Effector CD4-positive, alpha-beta T cell (primary cell): ENCODE results near the gene GPC2.
"Not testable (repeated sequence)": the region's sequence is repeated elsewhere in the genome, so short reads cannot be mapped to it uniquely, and the experiment has no call there.

Source experiments
- DNase-seq: peaks from one replicate; pipeline ENCODE4 v3.0.0-alpha.2; 2020

Gene GPC2

DNA sequence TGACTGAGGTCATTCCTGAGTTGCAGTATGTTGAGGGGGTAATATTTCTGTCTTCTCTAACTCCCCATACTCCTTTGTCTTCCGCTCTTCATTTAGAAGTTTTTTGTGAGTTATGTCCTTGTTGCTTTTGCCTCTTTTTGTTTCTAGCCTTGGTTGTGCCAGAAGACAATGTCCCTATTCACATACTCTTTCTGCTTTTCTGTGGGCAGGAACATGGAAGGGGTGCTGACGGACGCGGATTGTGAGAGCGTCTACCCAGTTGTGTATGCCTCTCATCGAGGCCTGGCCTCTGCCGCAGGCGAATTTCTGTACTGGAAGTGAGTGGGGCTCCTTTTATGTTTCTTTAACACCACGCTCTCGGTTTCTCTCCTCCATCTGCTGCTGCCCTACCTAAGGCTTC lies 21.1 kb upstream of the GPC2 start:
- no peak for DNase-seq

- DNase-seq: not testable (repeated sequence)
Observed at GRCh38 chr7:100195901-100196322, 18.7 kb upstream of the GPC2 start.

GRCh38 chr7:100195222-100195621 lies 18.0 kb upstream of the GPC2 start:
- DNase-seq: no peak

DNA sequence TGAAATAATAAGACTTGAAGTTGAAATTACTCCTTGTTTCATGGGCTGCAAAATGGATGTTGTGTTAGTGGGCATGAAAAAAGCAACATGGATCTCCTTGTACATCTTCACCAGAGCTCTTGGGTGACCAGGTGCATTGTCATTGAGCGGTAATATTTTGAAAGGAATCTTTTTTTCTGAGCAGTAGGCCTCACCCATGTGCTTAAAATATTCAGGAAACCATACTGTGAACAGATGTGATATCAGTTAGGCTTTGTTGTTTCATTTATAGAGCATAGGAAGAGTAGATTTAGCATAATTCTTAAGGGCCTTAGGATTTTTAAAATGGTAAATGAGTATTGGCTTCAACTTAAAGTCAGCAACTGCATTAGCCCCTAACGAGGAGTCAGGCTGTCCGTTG lies 15.8 kb upstream of the GPC2 start:
- DNase-seq: no peak

- not testable (repeated sequence) for DNase-seq
Observed at GRCh38 chr7:100192281-100192862, 15.2 kb upstream of the GPC2 start.

DNA sequence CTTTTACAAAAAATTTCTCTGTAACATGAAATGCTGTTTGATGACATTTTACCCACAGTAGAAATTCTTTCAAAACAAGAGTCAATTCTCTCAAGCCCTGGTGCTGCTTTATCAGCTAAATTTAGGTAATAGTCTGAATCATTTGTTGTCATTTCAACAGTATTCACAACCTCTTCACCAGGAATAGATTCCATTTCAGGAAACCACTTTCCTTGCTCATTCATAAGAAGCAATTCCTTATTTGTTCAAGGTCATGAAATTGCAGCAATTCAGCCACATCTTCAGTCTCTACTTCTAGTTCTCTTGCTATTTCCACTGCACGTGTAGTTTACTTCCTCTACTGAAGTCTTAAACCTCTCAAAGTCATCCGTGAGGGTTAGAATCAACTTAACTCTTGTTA lies 14.6 kb upstream of the GPC2 start:
- no peak for DNase-seq

GRCh38 chr7:100190048-100190711 lies 13.0 kb upstream of the GPC2 start:
- no peak for DNase-seq

GRCh38 chr7:100189061-100189460 lies 11.9 kb upstream of the GPC2 start:
- DNase-seq: no peak

GRCh38 chr7:100185726-100186125 lies 8.5 kb upstream of the GPC2 start:
- no peak for DNase-seq

- not testable (repeated sequence) for DNase-seq
Observed at GRCh38 chr7:100183090-100183489, 5.9 kb upstream of the GPC2 start.

DNA sequence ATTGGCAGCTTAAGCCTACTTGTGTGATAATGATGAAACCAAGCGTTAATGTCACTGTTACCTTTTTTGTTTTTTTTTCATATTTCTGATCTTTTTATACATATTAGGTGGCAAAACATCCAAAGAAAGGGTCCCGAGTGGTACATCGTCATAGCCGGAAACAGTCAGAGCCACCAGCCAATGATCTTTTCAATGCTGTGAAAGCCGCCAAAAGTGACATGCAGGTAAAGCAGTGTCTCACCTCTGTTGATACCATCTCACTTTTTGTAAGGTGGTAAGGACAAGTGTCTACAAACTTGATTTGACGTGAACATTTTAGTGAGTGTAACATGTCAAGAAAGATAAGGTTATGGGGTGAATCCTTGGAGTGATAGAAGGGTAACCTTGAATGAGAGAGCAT lies 5.4 kb upstream of the GPC2 start:
- not testable (repeated sequence) for DNase-seq

- DNase-seq: not testable (repeated sequence)
Observed at GRCh38 chr7:100180084-100180483, 2.9 kb upstream of the GPC2 start.

DNA sequence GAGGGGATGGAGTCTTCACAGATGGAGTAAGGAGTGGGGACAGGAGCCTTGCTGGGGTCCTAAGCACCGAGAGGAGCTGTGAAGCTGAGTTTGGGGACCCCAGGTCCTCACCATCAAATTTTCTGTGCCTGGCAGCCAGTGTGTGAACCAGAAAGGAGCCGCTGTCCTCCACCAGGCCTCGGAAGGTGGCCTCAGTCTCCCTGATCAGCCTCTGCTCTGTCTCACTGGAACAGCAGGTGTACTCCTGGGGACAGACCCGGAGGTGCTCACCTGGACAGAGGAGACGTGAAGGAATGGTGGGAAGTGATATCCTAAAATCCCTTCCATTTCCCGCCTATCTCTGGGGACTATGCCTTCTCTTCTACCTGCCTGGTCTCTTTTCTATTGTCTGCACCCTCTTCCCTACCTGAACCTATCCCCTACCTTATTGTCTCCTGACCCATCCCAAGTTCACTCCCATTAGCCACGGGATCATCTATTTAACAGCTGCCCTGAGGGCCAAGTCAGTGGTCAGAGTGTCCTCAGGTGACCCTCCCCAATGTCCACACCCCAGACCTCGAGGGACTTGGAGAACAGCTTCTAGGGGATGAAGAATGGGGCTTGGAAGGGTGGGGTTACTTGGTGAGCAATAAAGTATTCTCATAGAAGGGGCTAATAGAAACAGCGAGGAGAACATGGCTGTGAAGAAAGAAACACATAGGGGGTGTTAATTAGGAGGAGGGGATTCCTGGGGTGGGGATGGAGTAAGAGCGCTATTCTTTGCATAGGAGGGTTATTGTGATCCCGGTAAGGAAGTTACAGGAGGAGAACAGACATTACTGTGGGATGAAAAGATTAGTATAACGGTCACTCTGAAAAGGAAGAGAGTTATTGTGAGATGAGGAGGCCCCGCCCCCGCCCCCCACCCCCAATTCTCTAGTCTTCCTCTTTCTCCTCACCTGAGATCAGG lies 811 bp downstream of the GPC2 start:
- DNase-seq: no peak

DNA sequence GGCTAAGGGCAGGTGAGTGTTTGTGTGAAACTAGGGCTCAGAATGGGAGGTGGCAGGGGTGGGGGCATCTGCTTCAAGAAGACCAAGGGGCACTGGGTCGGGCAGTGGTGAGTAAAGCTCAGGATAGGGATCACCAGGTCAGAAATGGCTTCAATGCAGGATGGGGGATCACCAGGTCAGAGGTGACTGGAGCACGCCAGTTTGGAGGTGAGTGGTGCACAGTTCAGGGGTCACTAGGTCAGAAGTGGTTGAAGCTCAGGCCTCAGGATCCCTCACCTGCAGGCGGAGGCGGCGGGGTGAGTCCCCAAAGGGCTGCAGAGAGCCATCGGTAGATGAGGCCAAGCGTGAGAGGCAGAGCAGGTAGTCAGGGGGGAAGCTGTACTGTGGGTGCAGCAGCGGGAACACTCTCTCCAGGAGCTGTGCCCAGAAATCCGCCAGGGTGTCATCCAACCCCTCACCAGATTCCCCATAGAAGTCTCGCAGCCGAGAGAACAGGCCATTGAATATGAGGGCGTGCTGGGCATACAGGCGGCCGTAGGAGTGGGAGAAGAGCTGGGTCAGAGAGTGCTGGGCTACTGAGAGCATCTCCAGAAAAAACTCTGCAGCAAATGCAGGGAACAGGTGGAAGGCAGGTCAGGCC lies 1.8 kb downstream of the GPC2 start:
- DNase-seq: no peak

GRCh38 chr7:100174582-100174981 lies 2.6 kb downstream of the GPC2 start:
- no peak for DNase-seq

GRCh38 chr7:100173806-100174495 lies 3.2 kb downstream of the GPC2 start:
- DNase-seq: no peak

DNA sequence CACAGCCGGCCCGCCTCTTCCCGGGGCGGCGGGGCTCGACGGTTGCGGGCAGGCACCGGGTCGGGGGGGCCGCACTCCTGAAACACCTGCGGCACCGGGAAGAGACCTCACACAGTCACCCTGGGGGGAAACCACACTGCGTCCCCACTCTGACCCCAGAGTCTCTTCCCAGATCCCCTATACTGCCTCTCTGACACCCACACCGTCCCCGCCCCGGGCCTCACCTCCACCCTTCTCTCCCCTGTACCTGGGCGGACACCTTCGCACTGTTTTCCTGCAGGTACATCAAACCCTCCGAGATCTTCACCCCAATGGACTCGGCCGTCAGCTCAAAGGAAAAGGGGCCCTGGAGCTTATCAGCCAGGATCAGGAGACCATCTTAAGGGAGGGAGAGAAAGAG lies 5.3 kb downstream of the GPC2 start:
- DNase-seq: no peak

DNA sequence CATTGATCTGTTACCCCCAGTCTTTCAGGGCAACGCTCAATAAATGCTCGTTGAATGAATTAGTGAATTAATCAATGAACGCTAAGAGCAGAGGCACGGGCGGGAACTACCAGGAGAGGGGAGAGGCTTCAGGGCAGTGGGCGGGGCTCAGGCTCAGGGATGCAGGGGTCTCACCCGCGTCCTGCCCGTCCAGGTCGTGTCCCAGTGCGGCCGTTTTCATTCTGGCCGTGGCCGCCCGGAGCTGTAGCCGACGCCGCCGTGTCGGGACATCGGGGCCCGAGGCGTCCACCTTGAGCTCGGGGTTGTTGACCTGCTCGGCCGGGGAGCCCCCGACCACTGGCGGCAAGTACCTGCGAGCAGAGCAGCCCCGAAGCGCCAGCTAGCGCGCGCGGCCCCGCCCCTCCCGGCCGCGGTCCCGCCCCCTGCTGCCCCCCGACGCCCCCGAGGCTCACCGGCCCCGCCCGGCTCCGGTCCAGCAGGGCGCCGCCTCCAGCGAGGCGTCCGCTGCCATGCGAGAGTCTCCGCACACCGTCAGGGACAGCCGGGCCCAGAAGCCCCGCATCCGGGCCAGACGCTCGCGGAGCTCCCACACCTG lies 6.0 kb downstream of the GPC2 start:
- DNase-seq: no peak

DNA sequence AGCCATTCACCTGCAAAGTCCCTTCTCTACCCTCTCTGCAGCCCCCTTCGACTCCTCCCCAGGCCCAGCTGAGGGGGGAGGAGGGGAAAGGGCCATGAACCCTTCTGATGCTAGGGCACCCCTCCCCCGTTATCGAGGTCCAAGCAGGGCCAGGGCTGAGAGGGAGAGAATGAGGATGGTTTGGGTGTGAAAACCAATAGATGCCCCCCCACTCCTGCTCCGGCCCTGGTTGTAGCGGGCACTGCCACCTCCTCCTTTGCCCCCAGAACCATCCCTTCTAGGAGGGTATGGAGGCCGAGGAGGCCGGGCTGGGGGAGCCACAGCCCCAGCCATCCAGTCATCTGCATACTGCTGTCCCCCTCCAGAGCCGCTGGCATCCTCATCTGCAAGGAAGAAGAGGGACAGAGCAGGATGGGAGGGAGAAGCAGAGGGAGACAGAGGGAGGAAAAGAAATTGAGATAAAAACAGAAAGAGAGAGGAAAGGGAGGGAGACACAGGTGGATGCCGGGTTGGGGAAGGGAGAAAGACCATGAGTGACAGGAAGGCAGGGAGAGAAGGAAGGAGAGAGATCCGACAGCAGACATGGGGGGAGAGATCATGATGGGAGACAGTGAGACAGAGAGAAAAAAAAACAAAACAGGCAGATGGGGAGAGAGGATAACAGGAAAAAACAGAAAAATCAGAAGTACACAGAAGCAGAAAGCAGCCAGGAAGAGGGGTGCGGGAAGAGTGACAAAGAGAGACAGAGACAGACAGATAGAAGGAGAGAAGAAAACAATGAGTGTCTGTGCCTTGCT lies 6.9 kb downstream of the GPC2 start:
- DNase-seq: no peak

DNA sequence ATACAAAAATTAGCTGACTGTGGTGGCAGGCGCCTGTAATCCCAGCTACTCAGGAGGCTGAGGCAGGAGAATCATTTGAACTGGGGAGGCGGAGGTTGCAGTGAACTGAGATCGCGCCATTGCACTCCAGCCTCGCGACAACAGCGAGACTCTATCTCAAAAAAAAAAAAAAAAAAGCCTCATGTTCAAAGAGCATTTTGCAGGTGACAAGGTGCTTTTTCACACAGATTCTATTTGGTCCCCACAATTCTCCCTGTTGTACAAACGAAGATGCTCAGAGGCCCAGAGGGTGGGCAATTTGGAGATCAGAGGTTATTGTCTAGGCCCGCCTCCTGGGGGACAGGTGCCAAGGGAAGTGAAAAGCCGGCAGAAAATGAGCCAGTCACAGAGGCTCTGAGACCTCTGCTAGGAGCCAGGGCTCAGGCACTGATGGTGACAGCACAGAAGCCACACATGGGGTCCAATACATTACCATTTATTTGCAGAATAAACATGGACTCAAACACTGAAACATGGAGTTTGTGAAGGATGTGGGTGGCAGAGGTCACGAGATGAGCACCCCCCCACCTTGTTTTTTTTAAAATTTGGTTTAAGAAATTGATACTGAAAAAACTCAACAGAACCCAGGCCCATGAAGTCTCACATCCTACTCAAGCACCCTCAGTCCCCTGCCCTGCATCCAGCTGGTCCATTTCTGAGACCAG lies 7.9 kb downstream of the GPC2 start:
- DNase-seq: no peak

DNA sequence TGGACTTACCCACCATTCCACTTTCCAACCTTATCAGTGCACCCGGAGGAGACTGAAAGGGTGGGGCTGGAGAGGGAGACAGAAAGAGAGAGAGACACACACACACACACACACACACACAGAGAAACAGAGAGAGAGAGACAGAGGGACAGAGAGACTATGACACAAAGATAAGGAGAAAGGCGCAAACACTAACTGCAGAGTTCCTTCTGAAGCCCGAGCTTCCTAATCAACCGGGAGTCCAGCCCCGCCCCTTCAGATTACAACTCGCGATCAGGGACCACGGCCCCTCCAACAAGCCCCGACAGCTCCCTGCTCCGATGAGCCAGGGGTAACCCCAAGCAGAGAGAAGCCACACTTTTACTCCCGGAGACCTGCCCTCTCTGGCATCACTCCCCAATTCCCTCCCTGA lies 9.3 kb downstream of the GPC2 start:
- no peak for DNase-seq
